ENCODE results near the gene ACVR2A.

- peak; percentile 70 to 85 (median 80) for TF ChIP-seq CTCF (IDR thresholded peaks at IDR 0.05)
- no peak for TF ChIP-seq POLR2A (IDR thresholded peaks at IDR 0.05)
Observed at GRCh38 chr2:147910990-147911473, 66.2 kb downstream of the ACVR2A start.

All from esophagus squamous epithelium (tissue), 4 donors.